HG03095 (cell line): ENCODE results near the gene CCDC187.

Source experiments
- ATAC-seq: cut with Tn5 transposase; IDR thresholded peaks from one replicate; pipeline ENCODE4 v1.9.1; 2021; ENCODE audit warnings: moderate library complexity; ENCODE audit not compliant: unreplicated experiment

The CCDC187 gene

GRCh38 chr9:136299541-136299940, 4.4 kb downstream of the CCDC187 start:
- ATAC-seq, result no peak

DNA sequence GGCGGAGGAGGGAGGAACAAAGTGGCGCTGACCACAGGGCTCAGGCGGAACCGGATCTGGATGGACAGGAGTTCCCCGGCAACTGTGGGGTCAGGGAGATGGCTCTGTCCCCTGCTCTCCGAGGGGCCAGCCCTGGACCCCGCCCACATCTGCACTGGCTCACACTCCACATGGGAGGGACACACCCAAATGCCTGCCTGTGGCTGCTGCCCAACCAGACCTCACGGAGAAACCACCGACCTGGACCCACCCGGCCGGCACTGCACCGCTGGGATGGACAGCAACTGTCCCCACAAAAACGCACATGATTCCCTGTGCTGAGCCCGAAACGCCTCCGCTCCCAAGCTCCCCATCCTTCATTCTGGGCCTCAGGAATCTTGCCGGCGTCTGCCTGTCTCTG, 4.8 kb downstream of the CCDC187 start:
- ATAC-seq, result no peak

GRCh38 chr9:136297766-136298735, 5.8 kb downstream of the CCDC187 start:
- ATAC-seq, result no peak

DNA sequence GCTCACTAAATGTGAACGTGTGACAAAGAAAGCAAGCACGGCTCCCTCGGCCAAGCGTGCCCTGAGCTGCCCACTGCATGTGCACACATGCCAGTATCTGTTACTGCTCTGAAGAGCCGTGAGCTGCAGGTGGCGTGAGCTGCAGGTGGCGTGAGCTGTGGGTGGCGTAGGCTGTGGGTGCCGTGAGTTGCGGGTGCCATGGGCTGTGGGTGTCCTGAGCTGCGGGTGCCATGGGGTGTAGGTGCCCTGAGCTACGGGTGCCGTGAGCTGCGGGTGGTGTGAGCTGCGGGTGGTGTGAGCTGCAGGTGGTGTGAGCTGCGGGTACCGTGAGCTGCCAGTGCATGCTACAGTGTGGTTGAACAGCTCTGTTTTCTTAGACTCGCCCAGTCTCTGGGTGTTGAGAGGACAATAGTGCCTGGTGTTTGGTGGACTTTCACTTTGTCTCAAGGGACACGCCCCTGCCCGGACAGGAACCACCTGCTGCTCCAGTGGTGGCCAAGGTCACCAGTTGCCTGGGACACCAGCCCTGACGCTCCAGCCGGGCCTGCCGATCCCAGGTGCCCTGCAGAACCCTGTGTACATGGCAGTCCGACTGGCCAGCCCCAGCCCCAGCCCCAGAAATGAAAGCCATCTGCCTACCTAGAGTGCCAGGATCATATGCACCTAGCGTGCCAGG, 6.7 kb downstream of the CCDC187 start:
- ATAC-seq, result no peak

DNA sequence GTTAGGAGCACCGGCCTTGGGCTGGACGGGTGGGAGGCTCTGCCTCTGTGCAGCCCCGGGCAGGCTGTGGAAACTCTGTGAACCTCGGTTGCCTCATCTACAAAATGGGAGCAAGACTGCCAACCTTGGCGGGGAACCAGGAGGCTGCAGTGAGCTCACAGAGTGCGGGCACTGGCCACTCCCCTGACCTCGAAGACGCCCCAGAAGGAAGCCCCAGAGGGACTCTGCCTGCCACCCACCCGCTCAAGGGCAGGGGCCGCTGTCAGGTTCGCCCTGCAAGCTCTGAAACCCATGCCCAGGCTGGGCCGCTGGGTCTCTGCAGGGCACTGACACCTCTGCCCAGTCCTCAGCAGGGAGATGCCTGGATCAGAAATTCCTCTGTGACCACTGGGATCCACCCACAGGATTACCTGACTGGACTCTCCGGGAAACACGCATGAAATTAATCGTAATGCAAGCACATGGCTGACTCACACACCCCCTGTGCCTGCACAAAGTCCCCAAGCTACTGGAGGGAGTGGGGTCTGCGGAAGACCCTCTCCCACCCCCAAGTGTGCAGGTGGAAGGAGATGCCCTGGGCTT, 7.4 kb downstream of the CCDC187 start:
- no peak for ATAC-seq

- no peak for ATAC-seq
Observed at GRCh38 chr9:136295542-136296433, 8.1 kb downstream of the CCDC187 start.

- ATAC-seq, result no peak
Observed at GRCh38 chr9:136295055-136295454, 8.8 kb downstream of the CCDC187 start.

- no peak for ATAC-seq
Observed at GRCh38 chr9:136294437-136294836, 9.5 kb downstream of the CCDC187 start.

GRCh38 chr9:136293476-136294077, 10.3 kb downstream of the CCDC187 start:
- no peak for ATAC-seq

DNA sequence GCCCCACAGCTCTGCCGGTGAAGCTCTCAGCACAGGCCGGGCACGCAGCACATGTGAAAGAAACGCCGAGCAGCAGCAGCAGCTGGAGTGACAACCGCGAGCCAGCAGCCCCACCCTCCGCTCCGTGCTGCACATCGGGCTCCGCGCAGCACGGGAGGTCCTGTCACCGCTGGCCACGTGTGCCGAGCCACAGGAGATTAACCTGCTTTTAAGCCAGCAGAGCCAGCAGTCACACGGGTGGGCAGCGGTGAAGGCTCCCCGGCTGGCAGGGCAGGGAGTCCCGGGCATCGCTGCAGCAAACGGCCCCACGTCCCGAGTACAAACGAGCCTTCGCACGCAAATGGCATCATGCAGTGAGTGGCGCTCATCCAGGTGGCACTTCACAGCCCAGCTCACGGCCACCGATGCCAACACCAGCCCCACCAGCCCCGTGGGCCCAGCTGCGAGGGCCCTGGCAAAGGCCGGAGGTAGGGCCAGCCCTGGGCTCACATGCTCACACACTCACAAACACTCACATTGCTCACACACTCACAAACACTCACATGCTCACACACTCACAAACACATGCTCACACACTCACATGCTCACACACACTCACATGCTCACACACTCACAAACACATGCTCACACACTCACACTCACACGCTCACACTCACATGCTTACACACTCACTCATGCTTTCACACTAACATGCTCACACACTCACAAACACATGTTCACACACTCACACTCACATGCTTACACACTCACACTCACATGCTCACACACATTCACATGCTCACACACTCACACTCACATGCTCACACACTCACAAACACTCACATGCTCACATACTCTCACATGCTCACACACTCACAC, 11.1 kb downstream of the CCDC187 start:
- no peak for ATAC-seq

- no peak for ATAC-seq
Observed at GRCh38 chr9:136292026-136292538, 11.8 kb downstream of the CCDC187 start.

DNA sequence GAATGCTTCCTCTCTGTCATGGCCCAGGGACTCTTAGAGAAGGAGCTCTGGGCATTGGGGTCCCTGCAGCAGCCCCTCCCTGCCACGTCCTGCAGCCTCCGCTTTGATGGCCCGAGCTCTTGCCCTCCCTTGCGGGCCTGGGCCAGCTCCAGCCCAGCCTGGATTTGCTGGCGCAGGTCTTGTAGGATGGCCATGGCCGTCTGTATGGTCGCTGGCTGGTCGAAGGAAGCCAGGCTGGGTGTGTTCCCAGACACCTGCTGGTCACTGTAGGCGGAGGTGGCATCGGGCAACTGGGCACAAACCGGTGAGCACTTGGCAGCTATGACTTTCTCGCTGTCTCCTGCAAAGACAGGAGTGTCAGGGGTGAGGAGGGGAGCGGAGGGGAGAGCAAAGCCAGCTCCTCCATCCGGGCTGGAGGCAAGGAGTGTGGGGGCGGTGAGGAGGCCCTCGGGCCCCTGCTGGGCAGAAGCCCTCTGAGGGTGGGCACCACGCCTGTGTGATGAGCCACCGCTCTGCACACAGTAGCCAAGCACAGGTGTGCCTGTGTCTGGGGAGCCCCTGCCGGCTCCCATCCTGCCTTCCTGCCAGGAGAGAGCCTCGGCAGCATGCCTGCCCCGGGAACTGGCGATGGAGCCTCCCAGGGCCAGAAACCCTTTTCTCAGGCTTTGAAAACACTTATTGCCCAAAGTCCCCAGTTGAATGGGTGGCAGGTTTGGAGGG, 12.4 kb downstream of the CCDC187 start:
- no peak for ATAC-seq

DNA sequence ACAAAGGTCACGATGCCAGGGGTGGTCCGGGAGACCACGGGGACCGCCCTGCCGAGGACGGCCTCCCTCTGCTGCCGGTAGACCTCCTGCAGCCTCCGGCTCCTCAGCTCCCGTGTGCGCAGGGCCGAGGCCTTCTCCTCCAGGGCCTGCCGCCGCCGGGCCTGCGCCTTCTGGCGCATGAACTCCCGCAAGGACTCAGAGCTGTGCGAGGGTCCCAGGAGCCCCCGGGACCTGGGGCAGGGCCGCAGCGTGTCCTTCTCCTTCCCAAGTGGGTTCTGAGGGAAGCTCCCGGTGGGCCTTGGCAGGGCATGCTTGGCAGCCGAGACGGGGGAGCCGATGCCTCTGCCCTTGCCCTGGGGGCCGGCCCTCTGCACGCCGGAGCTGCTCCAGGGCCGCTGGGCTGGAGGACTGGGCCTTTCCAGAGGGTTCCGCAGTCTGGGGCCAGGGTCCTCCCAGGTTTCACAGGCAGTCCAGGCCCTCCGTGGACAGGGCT, 13.3 kb downstream of the CCDC187 start:
- no peak for ATAC-seq

- ATAC-seq, result no peak
Observed at GRCh38 chr9:136289651-136290507, 14.0 kb downstream of the CCDC187 start.

- ATAC-seq, result no peak
Observed at GRCh38 chr9:136287960-136288753, 15.7 kb downstream of the CCDC187 start.

DNA sequence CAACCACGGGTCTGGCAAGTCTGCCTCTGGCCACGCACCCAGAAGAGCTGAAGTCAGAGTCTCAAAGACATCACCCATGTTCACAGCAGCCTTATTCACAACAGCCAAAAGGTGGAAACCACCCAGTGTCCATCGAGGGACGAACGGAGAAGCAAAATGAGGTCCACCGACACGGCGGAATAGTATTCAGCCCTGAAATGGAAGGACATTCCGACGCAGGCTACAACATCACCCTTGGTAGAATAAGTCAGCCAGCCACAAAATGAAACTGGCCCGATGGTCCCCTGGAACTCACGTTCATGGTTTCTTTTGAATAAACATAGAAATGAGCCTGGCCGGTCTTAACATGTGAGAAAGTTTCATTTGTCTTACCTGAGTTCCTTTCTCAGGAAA, 16.9 kb downstream of the CCDC187 start:
- ATAC-seq, result no peak
